HepG2 (cell line): ENCODE data around the gene ZFYVE27. TPM values are rescaled to one million over a fixed set of nuclear protein-coding genes. Genes with fewer than 3 reads are reported as not detected.

Experiments
- ATAC-seq: fragments of 200-7000 bp; cut with Tn5 transposase; 3 replicates; pipeline ENCODE4 v1.9.1; 2020; ENCODE audit warnings: mild to moderate bottlenecking, moderate library complexity
- BruUV-seq: library from RNA; stranded (reverse); fragments of 400-500 nt; replicated peaks from 2 replicates; lab custom pipeline; 2021; lab: Mats Ljungman, UMichigan
- CTCF ChIA-PET: fragments of 300-600 bp; formaldehyde crosslinking; extraction: SDS; loops from one replicate; lab custom pipeline; 2021; ENCODE audit warnings: low total read pairs, inconsistent platforms, low intra/inter-chr PET ratio; lab: Yijun Ruan, JAX
- POLR2A ChIA-PET: fragments of 350-600 bp; sonication (Branson Sonifier 250); formaldehyde crosslinking; loops from one replicate; lab custom pipeline; 2020; ENCODE audit warnings: antibody characterized with exemption, inconsistent platforms; lab: Yijun Ruan, JAX
- DNase-seq: peaks from one replicate; pipeline ENCODE4 v3.0.0-alpha.2; 2015; ENCODE audit warnings: low spot score
- FAIRE-seq: peaks from 3 replicates; lab custom pipeline; 2011; peaks lifted over from hg19 to GRCh38; lab: Jason Lieb, UNC
- H2AFZ ChIP-seq: one replicate; pipeline ENCODE4 v1.6.1; 2011; ENCODE audit warnings: low read length, inconsistent platforms
- H3K27ac ChIP-seq: fragments of 300-600 bp; 3 replicates; pipeline ENCODE4 v1.8.0; 2011; ENCODE audit warnings: mixed run types, mild to moderate bottlenecking, mixed read lengths, low read length, inconsistent platforms; ENCODE audit not compliant: insufficient read depth; ENCODE audit errors: extremely low read length
- H3K27me3 ChIP-seq, 2 experiments: fragments of 200-600 bp in 1 of 2; 2 replicates in 1 of 2; 3 replicates in 1 of 2; pipeline versions ENCODE4 v1.6.0 to v1.8.0; 2011; ENCODE audit warnings: low read length in 2 of 2, mild to moderate bottlenecking in 2 of 2, moderate library complexity in 2 of 2, inconsistent platforms in 1 of 2; ENCODE audit not compliant: insufficient read depth in 2 of 2, control insufficient read depth in 1 of 2
- H3K36me3 ChIP-seq, 2 experiments: fragments of 200-600 bp in 1 of 2; replicated peaks in 1 of 2; 2 replicates in 1 of 2; 3 replicates in 1 of 2; pipeline versions ENCODE4 v1.5.1 to v1.8.0; 2011; ENCODE audit warnings: low read length in 2 of 2, inconsistent platforms in 1 of 2; ENCODE audit not compliant: insufficient read depth in 2 of 2, control insufficient read depth in 1 of 2
- H3K4me1 ChIP-seq: 2 replicates; pipeline ENCODE4 v1.5.1; 2012; ENCODE audit warnings: low read length, inconsistent platforms; ENCODE audit not compliant: insufficient read depth
- H3K4me2 ChIP-seq: 2 replicates; pipeline ENCODE4 v1.6.0; 2011; ENCODE audit warnings: low read depth, low read length, inconsistent platforms
- H3K4me3 ChIP-seq, 3 experiments: fragments of 200-600 bp in 1 of 3; sonication (generic), shearing (Covaris generic) in 1 of 3; replicated peaks in 1 of 3; 2 replicates each; pipeline ENCODE4 v1.5.1; 2011 to 2016; ENCODE audit warnings: low read length in 3 of 3, inconsistent platforms in 2 of 3, low read depth in 2 of 3, mild to moderate bottlenecking in 2 of 3, control low read depth in 1 of 3, mixed read lengths in 1 of 3; ENCODE audit not compliant: insufficient read depth in 1 of 3
- H3K79me2 ChIP-seq: one replicate; pipeline ENCODE4 v1.6.1; 2011; ENCODE audit warnings: low read length, inconsistent platforms; ENCODE audit not compliant: insufficient read depth
- H3K9ac ChIP-seq: 2 replicates; pipeline ENCODE4 v1.6.0; 2011; ENCODE audit warnings: mild to moderate bottlenecking, low read depth, low read length, inconsistent platforms; ENCODE audit not compliant: insufficient read depth
- H3K9me3 ChIP-seq: 2 replicates; pipeline ENCODE4 v1.5.1; 2012; ENCODE audit warnings: mild to moderate bottlenecking, low read length
- H4K20me1 ChIP-seq: 2 replicates; pipeline ENCODE4 v1.6.0; 2011; ENCODE audit warnings: inconsistent platforms, mild to moderate bottlenecking, low read length, moderate library complexity; ENCODE audit not compliant: insufficient read depth
- ESRRA ChIP-seq: sonication (generic); formaldehyde crosslinking; IDR thresholded peaks from 2 replicates; pipeline ENCODE4 v1.5.1; 2020; ENCODE audit warnings: mild to moderate bottlenecking, low read depth, missing genetic modification reagents
- MIER3 ChIP-seq: IDR thresholded peaks from 2 replicates; pipeline ENCODE4 v1.6.1; 2016; ENCODE audit warnings: missing compliant biosample characterization, borderline replicate concordance
- MTERF4 ChIP-seq: sonication (generic); formaldehyde crosslinking; IDR thresholded peaks from 2 replicates; pipeline ENCODE4 v1.8.0; 2023; ENCODE audit warnings: mild to moderate bottlenecking, missing genetic modification reagents
- PBX2 ChIP-seq: IDR thresholded peaks from 2 replicates; pipeline ENCODE4 v1.6.1; 2016; ENCODE audit warnings: control low read depth
- ZNF251 ChIP-seq: sonication (generic); formaldehyde crosslinking; IDR thresholded peaks from 2 replicates; pipeline ENCODE4 v1.9.0; 2021; ENCODE audit warnings: mild to moderate bottlenecking, missing genetic modification reagents
- ZNF629 ChIP-seq: sonication (generic); formaldehyde crosslinking; conservative IDR thresholded peaks from 2 replicates; pipeline ENCODE4 v1.5.0; 2020; ENCODE audit warnings: missing genetic modification reagents
- WGBS: methylation state at CpG from one replicate; pipeline ENCODE4 v1.1.6; 2017; ENCODE audit warnings: low lambda C conversion rate; 5-methylcytosine and 5-hydroxymethylcytosine counted together
- in situ Hi-C: cut with HindIII; loops from 2 replicates; pipeline ENCODE4 v1.10.0; 2017; ENCODE audit warnings: low pct_unique_long_range_greater_than_20kb; ENCODE audit not compliant: extremely low pct_ligation_motif_present
- intact Hi-C: fragments of 100-400 bp; cut with micrococcal nuclease; formaldehyde crosslinking; loops from one replicate; pipeline ENCODE4 v1.10.0; 2022; ENCODE audit not compliant: unreplicated experiment
- polyA plus RNA-seq, 8 experiments: library from polyadenylated mRNA; depleted of rRNA in 3 of 8; stranded (reverse) in 7 of 8; unstranded in 1 of 8; fragments of >200 nt; fragmentation: Illumina TruSeq in 4 of 8; extraction: Trizol in 4 of 8; gene quantifications; 2 replicates each; pipeline versions ENCODE4 v1.2.1 to v1.2.3, GENCODE V29; 2011 to 2016; ENCODE audit warnings: low read depth in 4 of 8, missing spikeins in 1 of 8, mixed read lengths in 1 of 8; ENCODE audit not compliant: insufficient read depth in 1 of 8
- total RNA-seq, 5 experiments: library from RNA; depleted of rRNA; stranded (reverse); fragments of >200 nt; fragmentation: Illumina TruSeq; extraction: Trizol; gene quantifications; 2 replicates each; pipeline ENCODE4 v1.2.3, GENCODE V29; 2016; ENCODE audit warnings: low read depth in 1 of 5
- TF ChIP-seq, protein P1 (sequence below): sonication (generic); formaldehyde crosslinking; IDR thresholded peaks from 2 replicates; pipeline ENCODE4 v1.5.0; 2020; ENCODE audit warnings: mild to moderate bottlenecking, missing genetic modification reagents, moderate library complexity

Gene ZFYVE27
- total and polyA plus RNA-seq, 2 of the 13 experiments (the other 11 are each of a cell fraction or from before 2014, with no cell fraction given), result 19.7 to 20.5 TPM

DNA sequence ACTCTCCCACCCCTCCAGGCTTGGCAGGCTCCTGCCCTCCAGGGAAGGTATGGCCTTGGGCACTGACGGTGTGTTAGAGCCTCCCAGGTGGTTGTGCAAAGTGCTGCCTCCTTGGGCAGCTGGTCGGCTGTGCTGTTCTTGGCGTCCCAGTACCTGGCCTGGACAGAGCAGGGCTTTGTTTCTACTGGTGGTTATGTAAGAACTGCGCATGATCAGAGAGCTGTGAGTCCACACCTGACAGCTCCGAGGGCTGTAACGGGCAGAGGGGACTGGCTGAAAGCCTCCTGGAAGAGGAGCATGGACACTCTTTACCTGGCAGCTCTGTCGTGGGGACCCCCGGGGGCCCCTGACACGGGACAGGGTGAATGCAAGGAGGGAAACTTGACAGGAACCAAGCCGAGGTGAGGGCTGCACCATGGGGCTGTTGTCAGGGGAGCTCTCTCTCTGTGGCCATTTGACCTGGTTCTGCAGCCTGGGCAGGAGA lies 37.9 kb downstream of the ZFYVE27 start (continued):
- TF ChIP-seq, protein P1, sequence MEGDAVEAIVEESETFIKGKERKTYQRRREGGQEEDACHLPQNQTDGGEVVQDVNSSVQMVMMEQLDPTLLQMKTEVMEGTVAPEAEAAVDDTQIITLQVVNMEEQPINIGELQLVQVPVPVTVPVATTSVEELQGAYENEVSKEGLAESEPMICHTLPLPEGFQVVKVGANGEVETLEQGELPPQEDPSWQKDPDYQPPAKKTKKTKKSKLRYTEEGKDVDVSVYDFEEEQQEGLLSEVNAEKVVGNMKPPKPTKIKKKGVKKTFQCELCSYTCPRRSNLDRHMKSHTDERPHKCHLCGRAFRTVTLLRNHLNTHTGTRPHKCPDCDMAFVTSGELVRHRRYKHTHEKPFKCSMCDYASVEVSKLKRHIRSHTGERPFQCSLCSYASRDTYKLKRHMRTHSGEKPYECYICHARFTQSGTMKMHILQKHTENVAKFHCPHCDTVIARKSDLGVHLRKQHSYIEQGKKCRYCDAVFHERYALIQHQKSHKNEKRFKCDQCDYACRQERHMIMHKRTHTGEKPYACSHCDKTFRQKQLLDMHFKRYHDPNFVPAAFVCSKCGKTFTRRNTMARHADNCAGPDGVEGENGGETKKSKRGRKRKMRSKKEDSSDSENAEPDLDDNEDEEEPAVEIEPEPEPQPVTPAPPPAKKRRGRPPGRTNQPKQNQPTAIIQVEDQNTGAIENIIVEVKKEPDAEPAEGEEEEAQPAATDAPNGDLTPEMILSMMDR (CRISPR knock-in tag), result peak; percentile 29; the same call in 1 of the 2 replicates
- no peak for TF ChIP-seq ZNF251 (CRISPR knock-in tag)

DNA sequence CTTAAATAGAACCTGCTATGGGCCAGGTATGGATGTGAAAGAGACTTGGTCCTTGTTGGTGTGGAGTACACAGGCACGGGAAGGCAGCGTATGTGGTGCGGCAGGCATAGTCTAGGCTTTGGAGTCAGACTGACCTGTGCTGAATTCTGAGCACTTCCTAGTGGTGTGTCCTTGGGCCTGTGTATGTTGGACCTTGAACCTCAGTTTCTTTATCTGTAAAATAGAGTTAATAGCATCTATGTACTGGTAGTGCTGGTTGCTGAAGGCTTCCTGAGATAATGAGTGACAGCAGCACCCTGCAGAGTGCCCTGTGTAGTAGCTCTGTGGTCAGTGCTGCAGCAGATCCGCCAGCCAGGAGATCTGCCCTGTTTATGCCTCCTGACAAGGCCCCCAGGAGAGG lies 40.2 kb downstream of the ZFYVE27 start:
- H3K79me2 ChIP-seq, result no peaks in the 10 kb centered on the region
- no peak overlapping the region for H3K27ac ChIP-seq
- H3K4me1 ChIP-seq, result peaks cover 62% of the 10 kb centered on the region
- ATAC-seq, result peak; percentile 9; the same call in 1 of the 3 replicates
- no peaks in the 10 kb centered on the region for H4K20me1 ChIP-seq
- H3K36me3 ChIP-seq, result no peaks in the 10 kb centered on the region
- ChIA-PET POLR2A (no interaction called here), CTCF (no interaction called here)
- H3K9me3 ChIP-seq, result no peaks in the 10 kb centered on the region
- peaks cover 2 to 13% of the 10 kb centered on the region in 2 experiments; a peak in 4 of 5 replicates for H3K27me3 ChIP-seq
- DNase-seq, result no peak
- no peak for FAIRE-seq
- intact Hi-C loops (loop anchor here (1.0 kb wide), 1 partner anchor 15 kb away; no protein-coding TSS in a partner anchor), in situ Hi-C loops (no loop called here)
- no peak overlapping the region for H3K4me3 ChIP-seq
- H2AFZ ChIP-seq, result no peak overlapping the region
- H3K4me2 ChIP-seq, result 0 out of 2 replicates have a peak overlapping the region, but pooled peaks have one; percentile 10
- WGBS, result 2% methylated on average over 4 of the region's 4 CpGs
- no TSS peak for BruUV-seq
- TF ChIP-seq MIER3 (no peak), MTERF4 (CRISPR knock-in tag) (no peak), ZNF629 (CRISPR knock-in tag) (peak; percentile 85), ESRRA (CRISPR knock-in tag) (0 out of 2 replicates have a peak, but pooled peaks have one; percentile 35), PBX2 (peak; percentile 30; the same call in 1 of the 2 replicates)
- H3K9ac ChIP-seq, result no peak overlapping the region
